ENCODE data around the gene LCE7A.

DNA sequence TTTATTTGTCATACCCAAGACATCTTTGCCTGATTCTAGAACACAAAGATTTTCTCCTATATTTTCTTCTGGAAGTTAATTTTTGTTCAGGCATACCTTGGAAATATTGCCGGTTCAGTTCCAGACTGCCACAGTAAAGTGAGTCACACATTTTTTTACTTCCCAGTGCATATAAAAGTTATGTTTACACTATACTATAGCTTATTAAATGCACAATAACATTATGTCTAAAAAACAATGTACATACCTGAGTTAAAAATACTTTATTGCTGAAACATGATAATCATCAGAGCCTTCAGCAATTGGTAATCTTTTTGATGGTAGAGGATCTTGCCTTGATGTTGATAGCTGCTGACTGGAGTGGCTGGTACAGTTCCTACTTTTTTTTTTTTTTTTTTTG lies 28.3 kb downstream of the LCE7A start:
- TF ChIP-seq, protein P1, sequence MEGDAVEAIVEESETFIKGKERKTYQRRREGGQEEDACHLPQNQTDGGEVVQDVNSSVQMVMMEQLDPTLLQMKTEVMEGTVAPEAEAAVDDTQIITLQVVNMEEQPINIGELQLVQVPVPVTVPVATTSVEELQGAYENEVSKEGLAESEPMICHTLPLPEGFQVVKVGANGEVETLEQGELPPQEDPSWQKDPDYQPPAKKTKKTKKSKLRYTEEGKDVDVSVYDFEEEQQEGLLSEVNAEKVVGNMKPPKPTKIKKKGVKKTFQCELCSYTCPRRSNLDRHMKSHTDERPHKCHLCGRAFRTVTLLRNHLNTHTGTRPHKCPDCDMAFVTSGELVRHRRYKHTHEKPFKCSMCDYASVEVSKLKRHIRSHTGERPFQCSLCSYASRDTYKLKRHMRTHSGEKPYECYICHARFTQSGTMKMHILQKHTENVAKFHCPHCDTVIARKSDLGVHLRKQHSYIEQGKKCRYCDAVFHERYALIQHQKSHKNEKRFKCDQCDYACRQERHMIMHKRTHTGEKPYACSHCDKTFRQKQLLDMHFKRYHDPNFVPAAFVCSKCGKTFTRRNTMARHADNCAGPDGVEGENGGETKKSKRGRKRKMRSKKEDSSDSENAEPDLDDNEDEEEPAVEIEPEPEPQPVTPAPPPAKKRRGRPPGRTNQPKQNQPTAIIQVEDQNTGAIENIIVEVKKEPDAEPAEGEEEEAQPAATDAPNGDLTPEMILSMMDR (conservative IDR thresholded peaks at IDR 0.05; ENCODE audit: low read depth, low read length): no peak
- TF ChIP-seq RCOR1 (IDR thresholded peaks at IDR 0.05; ENCODE audit: insufficient replicate concordance, low read length) (no peak), MAFK (IDR thresholded peaks at IDR 0.05; ENCODE audit: low read depth, low read length) (no peak), MXI1 (IDR thresholded peaks at IDR 0.05; ENCODE audit: borderline replicate concordance, low read depth, low read length) (no peak), SMC3 (IDR thresholded peaks at IDR 0.05; ENCODE audit: low read depth, low read length) (no peak), POLR2A (IDR thresholded peaks at IDR 0.05; ENCODE audit: low read depth, low read length) (no peak), BHLHE40 (IDR thresholded peaks at IDR 0.05; ENCODE audit: low read depth, low read length) (no peak), CEBPB (IDR thresholded peaks at IDR 0.05; ENCODE audit: low read depth, low read length) (no peak), RFX5 (IDR thresholded peaks at IDR 0.05; ENCODE audit: low read depth, low read length) (no peak), FOS (IDR thresholded peaks at IDR 0.05; ENCODE audit: low read depth, low read length) (no peak), RAD21 (IDR thresholded peaks at IDR 0.05; ENCODE audit: low read length) (no peak)
- TF ChIP-seq, protein P2, sequence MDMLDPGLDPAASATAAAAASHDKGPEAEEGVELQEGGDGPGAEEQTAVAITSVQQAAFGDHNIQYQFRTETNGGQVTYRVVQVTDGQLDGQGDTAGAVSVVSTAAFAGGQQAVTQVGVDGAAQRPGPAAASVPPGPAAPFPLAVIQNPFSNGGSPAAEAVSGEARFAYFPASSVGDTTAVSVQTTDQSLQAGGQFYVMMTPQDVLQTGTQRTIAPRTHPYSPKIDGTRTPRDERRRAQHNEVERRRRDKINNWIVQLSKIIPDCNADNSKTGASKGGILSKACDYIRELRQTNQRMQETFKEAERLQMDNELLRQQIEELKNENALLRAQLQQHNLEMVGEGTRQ (IDR thresholded peaks at IDR 0.05; ENCODE audit: low read depth, low read length): no peak
